ENCODE results near the gene MEMO1.

MEMO1 gene

GRCh38 chr2:31823558-31823957, 187.2 kb downstream of the MEMO1 start:
- no peak for DNase-seq (ENCODE audit: low read depth)

DNA sequence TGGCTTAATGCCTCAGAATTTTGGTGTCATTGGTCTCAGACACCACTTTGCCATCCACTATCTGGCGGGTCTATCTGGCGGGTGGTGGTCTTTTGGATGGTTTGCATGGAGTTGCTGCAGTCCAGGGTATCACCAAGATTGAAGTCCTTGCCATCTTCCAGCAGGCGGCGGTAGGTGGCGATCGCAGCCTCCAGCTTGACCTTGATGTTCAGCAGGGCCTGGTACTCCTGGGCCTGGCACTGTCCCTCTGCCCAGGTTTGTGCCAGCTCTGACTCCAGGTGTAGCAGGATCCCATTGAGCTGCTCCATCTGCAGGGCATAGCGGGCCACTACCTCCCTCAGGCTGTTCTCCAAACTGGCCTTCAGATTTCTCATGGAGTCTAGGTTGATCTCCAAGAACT, 188.2 kb downstream of the MEMO1 start:
- no peak for DNase-seq (ENCODE audit: low read depth)

Data from activated T-cell treated with anti-CD3 and anti-CD28 coated beads for 24 hours (primary cell).